Measurements from ENCODE around the gene LIPE. TPM values are rescaled to one million over a fixed set of nuclear protein-coding genes. Genes with fewer than 3 reads are reported as not detected.

The LIPE gene
- total and polyA plus RNA-seq, 7 donors = 1.6 to 48.0 (median 7.5) TPM

- no peak overlapping the region for H3K4me3 ChIP-seq
- TF ChIP-seq POLR2A (IDR thresholded peaks at IDR 0.05) = no peak
- no peak for TF ChIP-seq POLR2AphosphoS5 (IDR thresholded peaks at IDR 0.05)
- TF ChIP-seq CTCF (IDR thresholded peaks at IDR 0.05) = no peak
- no peak for TF ChIP-seq EP300 (IDR thresholded peaks at IDR 0.05)
- WGBS, 2 donors = 94 to 96% methylated on average over 11 of the region's 11 CpGs
- H3K36me3 ChIP-seq = peaks cover 0 to 50% (median 7%) of the 10 kb centered on the region in 4 donors
- H3K27ac ChIP-seq = no peak overlapping the region
- no peak for DNase-seq
- H3K27me3 ChIP-seq = no peaks in the 10 kb centered on the region
- H3K9me3 ChIP-seq = no peaks in the 10 kb centered on the region
- H3K4me1 ChIP-seq = no peaks in the 10 kb centered on the region
- intact Hi-C loops (cut with DNase I) = no loop called here
Observed at GRCh38 chr19:42374826-42375376, 52.3 kb downstream of the LIPE start.

GRCh38 chr19:42370626-42371175 is 56.5 kb downstream of the LIPE start:
- TF ChIP-seq POLR2A (IDR thresholded peaks at IDR 0.05) = no peak
- TF ChIP-seq CTCF (IDR thresholded peaks at IDR 0.05) = no peak
- no peak for TF ChIP-seq EP300 (IDR thresholded peaks at IDR 0.05)
- no peak for TF ChIP-seq POLR2AphosphoS5 (IDR thresholded peaks at IDR 0.05)
- Histone ChIP-seq H3K27ac (no peak overlapping the region), H3K4me1 (peaks cover 0 to 9% (median 5%) of the 10 kb centered on the region in 4 donors), H3K36me3 (peaks cover 4 to 39% (median 8%) of the 10 kb centered on the region in 4 donors), H3K27me3 (no peaks in the 10 kb centered on the region), H3K9me3 (no peaks in the 10 kb centered on the region), H3K4me3 (no peak overlapping the region)
- no peak for DNase-seq
- WGBS, 2 donors = 78 to 89% methylated on average over 12 of the region's 12 CpGs
- intact Hi-C loops (cut with DNase I) = no loop called here

DNA sequence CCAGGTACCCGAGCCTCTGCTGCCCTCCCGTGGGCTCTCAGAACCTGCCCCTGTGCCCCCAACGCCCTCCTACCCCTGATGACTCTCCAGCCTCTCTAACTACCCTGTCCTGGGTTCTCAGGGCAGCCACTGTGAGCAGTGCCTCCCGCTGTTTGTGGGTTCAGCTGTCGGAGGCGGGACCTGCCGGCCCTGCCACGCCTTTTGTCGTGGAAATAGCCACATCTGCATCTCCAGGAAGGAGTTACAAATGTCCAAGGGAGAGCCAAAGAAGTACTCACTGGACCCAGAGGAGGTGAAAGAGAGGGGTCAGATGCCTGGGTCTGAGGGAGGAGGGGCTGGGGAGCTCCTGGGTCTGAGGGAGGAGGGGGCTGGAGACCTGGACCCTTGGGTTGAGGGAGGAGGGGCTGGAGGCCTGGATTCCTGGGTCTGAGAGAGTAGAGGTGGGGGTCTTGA is 57.1 kb downstream of the LIPE start:
- intact Hi-C loops (cut with DNase I) = no loop called here
- Histone ChIP-seq H3K36me3 (peaks cover 4 to 33% (median 5%) of the 10 kb centered on the region in 4 donors), H3K9me3 (no peaks in the 10 kb centered on the region), H3K27ac (no peak overlapping the region), H3K4me1 (peaks cover 0 to 12% (median 5%) of the 10 kb centered on the region in 4 donors), H3K4me3 (no peak overlapping the region), H3K27me3 (no peaks in the 10 kb centered on the region)
- TF ChIP-seq CTCF (IDR thresholded peaks at IDR 0.05) = no peak
- TF ChIP-seq EP300 (IDR thresholded peaks at IDR 0.05) = no peak
- WGBS, 2 donors = 40 to 73% methylated on average over 9 of the region's 9 CpGs
- no peak for DNase-seq

- 94 to 95% methylated on average over 27 of the region's 27 CpGs for WGBS, 2 donors
- H3K36me3 ChIP-seq = peaks cover 0 to 28% (median 5%) of the 10 kb centered on the region in 4 donors
- no peaks in the 10 kb centered on the region for H3K27me3 ChIP-seq
Observed at GRCh38 chr19:42369433-42370067, 57.6 kb downstream of the LIPE start.

More at GRCh38 chr19:42369433-42370067, 57.6 kb downstream of the LIPE start:
- H3K4me3 ChIP-seq = no peak overlapping the region
- TF ChIP-seq EP300 (IDR thresholded peaks at IDR 0.05) = no peak
- no peak for TF ChIP-seq POLR2A (IDR thresholded peaks at IDR 0.05)
- TF ChIP-seq CTCF (IDR thresholded peaks at IDR 0.05) = no peak
- no peak for TF ChIP-seq POLR2AphosphoS5 (IDR thresholded peaks at IDR 0.05)
- no peak for DNase-seq
- intact Hi-C loops (cut with DNase I) = no loop called here
- H3K27ac ChIP-seq = no peak overlapping the region
- H3K4me1 ChIP-seq = peaks cover 0 to 18% (median 5%) of the 10 kb centered on the region in 4 donors
- H3K9me3 ChIP-seq = no peaks in the 10 kb centered on the region
